ENCODE results near the gene PRRT1. TPM values are rescaled to one million over a fixed set of nuclear protein-coding genes. Genes with fewer than 3 reads are reported as not detected.
A peak's percentile ranks its signal among the peaks of the same experiment; 100 is the strongest.
"Not testable (repeated sequence)": the region's sequence is repeated elsewhere in the genome, so short reads cannot be mapped to it uniquely, and the experiment has no call there.

PRRT1 gene
- total RNA-seq, 1 donor from 2014 or later = 0.20 TPM

GRCh38 chr6:32120573-32121059, 31.1 kb downstream of the PRRT1 start:
- DNase-seq = no peak

GRCh38 chr6:32118782-32119628, 32.7 kb downstream of the PRRT1 start:
- DNase-seq = peak; percentile 61

- DNase-seq = no peak
Measured at GRCh38 chr6:32117461-32117860, 34.3 kb downstream of the PRRT1 start.

GRCh38 chr6:32116674-32117073, 35.1 kb downstream of the PRRT1 start:
- no peak for DNase-seq

GRCh38 chr6:32115623-32116022, 36.1 kb downstream of the PRRT1 start:
- DNase-seq = no peak

- DNase-seq = no peak
Measured at GRCh38 chr6:32114796-32115195, 36.9 kb downstream of the PRRT1 start.

GRCh38 chr6:32113386-32114352, 38.1 kb downstream of the PRRT1 start:
- peak; percentile 92 for DNase-seq

GRCh38 chr6:32112431-32112980, 39.2 kb downstream of the PRRT1 start:
- peak; percentile 96 for DNase-seq

GRCh38 chr6:32111424-32112066, 40.2 kb downstream of the PRRT1 start:
- DNase-seq = peak; percentile 86

- DNase-seq = no peak
Measured at GRCh38 chr6:32110632-32111031, 41.1 kb downstream of the PRRT1 start.

- DNase-seq = no peak
Measured at GRCh38 chr6:32109765-32110160, 42.0 kb downstream of the PRRT1 start.

GRCh38 chr6:32109114-32109764, 42.5 kb downstream of the PRRT1 start, which contains the start of gene TNXB:
TSS of gene TNXB (minus strand) at chr6:32109338. CDS start at chr6:32098198, 11,140 bp downstream.
- peak; percentile 66 for DNase-seq

GRCh38 chr6:32108727-32109113, 43.0 kb downstream of the PRRT1 start:
- DNase-seq = no peak

GRCh38 chr6:32108094-32108627, 43.6 kb downstream of the PRRT1 start:
- peak; percentile 92 for DNase-seq

- DNase-seq = peak; percentile 58
Measured at GRCh38 chr6:32107406-32107805, 44.3 kb downstream of the PRRT1 start.

- no peak for DNase-seq
Measured at GRCh38 chr6:32105433-32105832, 46.3 kb downstream of the PRRT1 start.

- no peak for DNase-seq
Measured at GRCh38 chr6:32102255-32102654, 49.5 kb downstream of the PRRT1 start.

- not testable (repeated sequence) for DNase-seq
Measured at GRCh38 chr6:32100251-32100650, 51.5 kb downstream of the PRRT1 start.

Measured in skin of body (tissue), 2 donors.